WI38 (cell line): ENCODE data around the gene CAPN8.

Experiments
- H3K4me3 ChIP-seq: 2 replicates; pipeline ENCODE4 v1.5.1; 2011; ENCODE audit warnings: low read depth, mild to moderate bottlenecking, control low read depth, low read length
- CTCF ChIP-seq: IDR thresholded peaks from 2 replicates; pipeline ENCODE4 v1.5.1; 2012; ENCODE audit warnings: low read depth, mild to moderate bottlenecking, control low read depth, low read length

CAPN8 gene

DNA sequence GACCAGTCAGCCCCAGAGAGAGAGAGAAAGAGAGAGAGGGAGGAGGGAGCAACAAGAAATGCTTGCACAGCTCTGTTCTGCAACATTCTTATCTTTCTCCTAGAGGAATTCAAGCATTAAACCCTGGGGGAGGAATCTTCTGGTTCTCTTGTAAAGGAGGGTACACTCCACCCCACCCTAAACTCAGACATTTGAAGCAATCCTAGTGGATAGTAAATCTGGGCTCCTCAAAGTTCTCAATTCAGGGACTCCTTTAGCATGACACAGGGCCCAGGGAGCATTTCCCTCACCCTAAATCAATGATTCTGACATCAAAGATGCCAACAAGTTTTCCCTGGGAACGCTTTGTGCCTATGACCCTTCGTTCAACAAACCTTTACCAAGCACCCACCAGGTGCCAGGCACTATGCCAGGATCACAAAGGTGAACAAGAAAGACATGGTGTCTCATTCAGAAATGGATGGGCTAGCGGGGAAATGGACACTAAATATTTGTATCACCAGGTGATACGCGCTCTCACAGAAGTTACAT lies 35.0 kb upstream of the CAPN8 start:
- H3K4me3 ChIP-seq = no peak overlapping the region
- TF ChIP-seq CTCF = no peak

DNA sequence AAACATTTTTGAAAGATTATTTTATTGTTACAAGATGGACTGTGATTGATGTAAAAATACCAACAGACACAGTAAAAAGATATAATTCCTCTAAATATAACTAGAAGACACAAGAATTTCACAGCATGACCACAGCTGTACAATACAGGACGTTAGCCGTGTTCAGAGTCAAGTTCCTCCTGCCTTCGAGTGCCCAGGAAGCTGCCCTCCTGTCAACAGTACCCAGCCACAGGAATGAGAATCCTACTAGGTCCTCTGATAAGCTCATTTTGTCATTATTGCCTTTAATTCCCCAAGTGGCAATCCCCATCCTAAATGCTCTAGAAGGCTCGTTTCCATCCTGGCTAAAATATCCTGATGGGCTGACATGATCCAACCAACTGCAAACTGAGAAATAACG lies 30.4 kb upstream of the CAPN8 start:
- no peak overlapping the region for H3K4me3 ChIP-seq
- no peak for TF ChIP-seq CTCF

GRCh38 chr1:223695014-223695548 lies 29.6 kb upstream of the CAPN8 start:
- H3K4me3 ChIP-seq = no peak overlapping the region
- TF ChIP-seq CTCF = no peak

GRCh38 chr1:223691121-223691520 lies 25.6 kb upstream of the CAPN8 start:
- no peak for TF ChIP-seq CTCF
- no peak overlapping the region for H3K4me3 ChIP-seq

GRCh38 chr1:223684488-223684792 lies 18.9 kb upstream of the CAPN8 start:
- no peak for TF ChIP-seq CTCF
- H3K4me3 ChIP-seq = no peak overlapping the region

DNA sequence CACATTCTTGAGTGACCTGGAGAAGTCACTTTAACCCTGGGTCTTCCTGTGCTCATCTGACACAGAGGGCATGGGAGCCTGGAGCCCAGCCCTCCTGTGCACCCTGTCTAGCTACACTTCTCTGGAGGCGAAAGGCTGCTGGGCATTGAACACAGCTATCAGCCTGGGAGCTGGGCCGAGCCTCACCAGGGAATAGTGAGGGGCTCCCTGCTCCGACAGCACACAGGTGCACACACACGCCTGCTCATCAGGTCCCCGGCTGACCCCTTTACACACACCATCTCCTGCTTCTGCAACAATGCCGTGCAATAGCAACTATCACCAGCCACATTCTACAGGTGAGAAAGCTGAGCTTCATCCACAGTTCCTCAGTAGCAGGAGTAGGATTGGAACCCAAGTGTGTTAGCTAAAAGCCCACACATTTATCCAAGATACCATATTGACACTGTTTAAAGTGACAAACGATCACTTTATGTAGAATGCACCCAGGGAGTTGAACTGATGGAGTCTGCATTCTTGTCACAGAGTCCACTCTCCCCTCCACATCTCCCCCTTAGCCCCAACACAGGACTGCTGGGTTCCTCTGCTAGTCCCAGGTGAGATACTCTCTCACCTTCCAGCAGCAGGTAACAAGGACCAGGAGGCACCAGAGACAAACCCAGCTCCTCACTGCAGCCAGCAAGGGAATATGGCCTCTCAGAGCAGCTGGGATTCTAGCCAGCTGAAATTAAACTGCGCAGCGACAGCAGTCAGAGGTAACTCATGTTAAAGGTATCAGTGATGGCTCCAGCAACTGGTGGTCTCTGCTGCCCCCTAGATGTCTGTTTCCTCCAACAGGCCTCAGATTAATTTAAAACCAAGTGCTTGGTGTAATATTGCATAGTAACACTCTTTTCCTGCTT lies 18.3 kb upstream of the CAPN8 start:
- no peak overlapping the region for H3K4me3 ChIP-seq
- peak; percentile 44 for TF ChIP-seq CTCF

DNA sequence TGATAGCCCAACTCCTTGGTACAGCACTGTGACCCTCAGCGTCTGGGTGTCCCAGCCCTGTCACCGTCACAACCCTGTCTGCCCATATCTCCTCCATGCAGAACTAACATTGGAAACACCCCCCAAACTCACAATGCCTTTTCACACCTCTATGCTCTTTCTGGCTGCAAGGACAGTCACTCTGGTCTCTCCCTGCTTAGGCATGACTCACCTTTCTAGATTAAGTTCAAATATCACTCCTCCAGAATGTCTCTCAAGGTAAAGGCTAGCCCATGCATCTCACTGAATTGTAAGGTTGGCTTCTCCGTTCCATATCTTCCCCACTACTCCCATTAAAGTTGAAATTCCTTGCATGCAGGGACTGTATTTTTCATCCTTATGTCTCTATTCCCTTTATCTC lies 17.0 kb upstream of the CAPN8 start:
- no peak for TF ChIP-seq CTCF
- H3K4me3 ChIP-seq = no peak overlapping the region
